Sigmoid colon (tissue), 4 donors: ENCODE results near the gene PRDM16.

Experiments used
- CTCF ChIP-seq, 4 experiments: fragments of 450-650 bp in 3 of 4; fragments of 200-600 bp in 1 of 4; IDR thresholded peaks; one replicate each; pipeline ENCODE4 v1.5.1; 2016 to 2019; ENCODE audit warnings: antibody characterized with exemption in 4 of 4, mild to moderate bottlenecking in 3 of 4, moderate library complexity in 2 of 4
- POLR2A ChIP-seq, 2 donors: fragments of 450-650 bp; IDR thresholded peaks; one replicate each; pipeline ENCODE4 v1.6.1; 2016; ENCODE audit warnings: antibody characterized with exemption in 2 of 2, mild to moderate bottlenecking in 2 of 2, moderate library complexity in 2 of 2
- POLR2AphosphoS5 ChIP-seq, 4 donors: sonication (generic); formaldehyde crosslinking; IDR thresholded peaks; one replicate each; pipeline ENCODE4 v1.6.1; 2017; ENCODE audit warnings: antibody characterized with exemption in 4 of 4

- TF ChIP-seq POLR2A (IDR thresholded peaks at IDR 0.05) (peak in 1 of 2 donors; percentile 21), CTCF (IDR thresholded peaks at IDR 0.05) (no peak), POLR2AphosphoS5 (IDR thresholded peaks at IDR 0.05) (no peak)
These were observed 391.1 kb downstream of the PRDM16 start for GRCh38 chr1:3459940-3460671.
